ENCODE data around the gene OVOL1.
"Not testable (repeated sequence)": the region's sequence is repeated elsewhere in the genome, so short reads cannot be mapped to it uniquely, and the experiment has no call there.

OVOL1 gene

GRCh38 chr11:65817312-65817834, 30.5 kb downstream of the OVOL1 start:
- no peak for FAIRE-seq

GRCh38 chr11:65817835-65818680, 31.2 kb downstream of the OVOL1 start:
- FAIRE-seq: no peak

- FAIRE-seq: no peak
These were observed 34.2 kb downstream of the OVOL1 start for GRCh38 chr11:65821107-65821506.

- no peak for FAIRE-seq
These were observed 36.1 kb downstream of the OVOL1 start for GRCh38 chr11:65822776-65823528.

GRCh38 chr11:65826984-65827735, 40.3 kb downstream of the OVOL1 start:
- no peak for FAIRE-seq

- FAIRE-seq: no peak
These were observed 42.6 kb downstream of the OVOL1 start for GRCh38 chr11:65829459-65829858.

GRCh38 chr11:65832231-65832630, 45.4 kb downstream of the OVOL1 start:
- not testable (repeated sequence) for FAIRE-seq

- no peak for FAIRE-seq
These were observed 46.6 kb downstream of the OVOL1 start, which contains the start of gene SNX32 for GRCh38 chr11:65833297-65834030. SNX32 (plus strand) TSS chr11:65833963; CDS start chr11:65834066, 103 bp downstream.

- no peak for FAIRE-seq
These were observed 47.3 kb downstream of the OVOL1 start for GRCh38 chr11:65834202-65834601.

GRCh38 chr11:65842144-65842543, 55.3 kb downstream of the OVOL1 start:
- no peak for FAIRE-seq

- no peak for FAIRE-seq
These were observed 56.9 kb downstream of the OVOL1 start for GRCh38 chr11:65843811-65844210.

- no peak for FAIRE-seq
These were observed 57.5 kb downstream of the OVOL1 start for GRCh38 chr11:65844231-65844872.

All from A204.1 (cell line).